GM23338 (cell line): ENCODE data around the gene C1QTNF5.

Experiments used
- CREB1 ChIP-seq: fragments of 250-450 bp; sonication (Bioruptor Pico); IDR thresholded peaks from 2 replicates; pipeline ENCODE4 v1.5.0; 2020; ENCODE audit warnings: low read depth, mild to moderate bottlenecking, moderate library complexity
- CTCF ChIP-seq, 2 experiments: fragments of 200-600 bp in 1 of 2; sonication (generic) in 1 of 2; conservative IDR thresholded peaks; 2 replicates each; pipeline versions ENCODE4 v1.5.1 to v1.6.1; 2016 to 2017; ENCODE audit warnings: antibody characterized with exemption in 2 of 2, low read depth in 2 of 2, mild to moderate bottlenecking in 2 of 2, moderate library complexity in 1 of 2
- ETS1 ChIP-seq: IDR thresholded peaks from 2 replicates; pipeline ENCODE4 v1.6.1; 2016; ENCODE audit warnings: antibody characterized with exemption
- EZH2 ChIP-seq: fragments of 200-600 bp; sonication (generic); IDR thresholded peaks from one replicate; pipeline ENCODE4 v1.8.0; 2017; ENCODE audit warnings: antibody characterized with exemption, mild to moderate bottlenecking, low read depth; ENCODE audit not compliant: unreplicated experiment
- NANOG ChIP-seq: IDR thresholded peaks from 2 replicates; pipeline ENCODE4 v1.6.1; 2016; ENCODE audit warnings: antibody characterized with exemption, borderline replicate concordance
- POLR2AphosphoS5 ChIP-seq: IDR thresholded peaks from 2 replicates; pipeline ENCODE4 v1.6.1; 2016; ENCODE audit warnings: antibody characterized with exemption, low read depth
- REST ChIP-seq: IDR thresholded peaks from one replicate; pipeline ENCODE4 v1.6.1; 2018; ENCODE audit warnings: antibody characterized with exemption; ENCODE audit not compliant: unreplicated experiment

- no peak for TF ChIP-seq CTCF (conservative IDR thresholded peaks at IDR 0.05; ENCODE audit: low read depth in 2 of 2)
- TF ChIP-seq POLR2AphosphoS5, result no peak
- TF ChIP-seq EZH2, result no peak
- no peak for TF ChIP-seq NANOG
- TF ChIP-seq ETS1, result no peak
- no peak for TF ChIP-seq CREB1
- no peak for TF ChIP-seq REST
Measured at GRCh38 chr11:119377112-119377901, 36.6 kb upstream of the C1QTNF5 start.
